ENCODE results near the gene ENO1. TPM values are rescaled to one million over a fixed set of nuclear protein-coding genes. Genes with fewer than 3 reads are reported as not detected.

Gene ENO1
- total RNA-seq, 2 donors from 2014 or later = 145 to 157 TPM

DNA sequence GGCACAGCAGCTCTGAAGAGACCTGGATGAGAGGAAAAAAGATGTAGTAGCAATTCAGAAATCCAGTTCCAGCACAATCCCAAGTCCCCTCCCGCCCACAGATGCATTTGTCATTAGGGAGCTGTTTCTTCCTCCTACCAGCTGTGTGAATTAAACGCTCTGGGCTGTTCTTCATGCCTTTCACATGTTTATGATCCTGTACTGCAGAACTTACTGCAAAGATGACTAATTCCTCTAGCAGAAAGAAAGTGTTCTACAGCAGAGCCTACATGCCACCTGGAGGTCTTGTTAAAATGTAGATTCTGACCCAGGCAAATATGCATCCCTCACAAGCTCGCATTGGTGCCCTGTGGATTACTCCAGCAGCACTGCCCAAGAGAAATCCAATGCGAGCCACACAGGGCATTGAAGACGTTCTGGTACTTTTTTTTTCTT lies 6.5 kb downstream of the ENO1 start:
- no peaks in the 10 kb centered on the region for H3K9me3 ChIP-seq
- peaks cover 54% of the 10 kb centered on the region for H3K4me1 ChIP-seq
- DNase-seq (no peak), ATAC-seq (no peak)
- no peaks in the 10 kb centered on the region for H3K27me3 ChIP-seq
- no peak overlapping the region for H3K4me3 ChIP-seq
- intact Hi-C loops (cut with DNase I) = no loop called here
- H3K27ac ChIP-seq = no peak overlapping the region
- peaks cover 14 to 28% of the 10 kb centered on the region in 2 donors for H3K36me3 ChIP-seq (replicated peaks in 1 of 2; ENCODE audit: insufficient read depth in 1 of 2, low read depth in 2 of 2)
- no peak for TF ChIP-seq POLR2A (IDR thresholded peaks at IDR 0.05)
- TF ChIP-seq, protein P1, sequence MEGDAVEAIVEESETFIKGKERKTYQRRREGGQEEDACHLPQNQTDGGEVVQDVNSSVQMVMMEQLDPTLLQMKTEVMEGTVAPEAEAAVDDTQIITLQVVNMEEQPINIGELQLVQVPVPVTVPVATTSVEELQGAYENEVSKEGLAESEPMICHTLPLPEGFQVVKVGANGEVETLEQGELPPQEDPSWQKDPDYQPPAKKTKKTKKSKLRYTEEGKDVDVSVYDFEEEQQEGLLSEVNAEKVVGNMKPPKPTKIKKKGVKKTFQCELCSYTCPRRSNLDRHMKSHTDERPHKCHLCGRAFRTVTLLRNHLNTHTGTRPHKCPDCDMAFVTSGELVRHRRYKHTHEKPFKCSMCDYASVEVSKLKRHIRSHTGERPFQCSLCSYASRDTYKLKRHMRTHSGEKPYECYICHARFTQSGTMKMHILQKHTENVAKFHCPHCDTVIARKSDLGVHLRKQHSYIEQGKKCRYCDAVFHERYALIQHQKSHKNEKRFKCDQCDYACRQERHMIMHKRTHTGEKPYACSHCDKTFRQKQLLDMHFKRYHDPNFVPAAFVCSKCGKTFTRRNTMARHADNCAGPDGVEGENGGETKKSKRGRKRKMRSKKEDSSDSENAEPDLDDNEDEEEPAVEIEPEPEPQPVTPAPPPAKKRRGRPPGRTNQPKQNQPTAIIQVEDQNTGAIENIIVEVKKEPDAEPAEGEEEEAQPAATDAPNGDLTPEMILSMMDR (IDR thresholded peaks at IDR 0.05) = no peak
- 61 to 69% methylated on average over 5 of the region's 5 CpGs for WGBS, 2 donors

DNA sequence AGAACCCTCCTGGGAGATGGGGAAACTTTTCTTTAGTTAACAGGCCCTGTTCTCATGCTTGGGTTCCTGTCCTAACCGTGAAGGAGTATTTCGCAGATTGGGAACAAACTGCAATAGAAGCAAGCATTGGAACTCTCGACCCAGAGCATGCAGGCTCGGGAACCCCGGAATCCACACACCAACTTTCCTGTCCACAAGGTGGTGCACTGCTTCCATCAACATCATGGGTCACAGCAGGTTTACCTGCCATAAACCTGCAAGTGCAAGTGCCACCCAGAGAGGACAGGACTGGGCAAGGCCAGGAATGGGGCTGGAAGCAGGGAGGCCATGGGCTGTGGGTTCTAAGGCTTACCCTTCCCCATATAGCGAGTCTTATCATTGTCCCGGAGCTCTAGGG lies 6.9 kb downstream of the ENO1 start:
- Histone ChIP-seq H3K36me3 (replicated peaks in 1 of 2; ENCODE audit: insufficient read depth in 1 of 2, low read depth in 2 of 2) (peaks cover 18 to 32% of the 10 kb centered on the region in 2 donors), H3K9me3 (no peaks in the 10 kb centered on the region), H3K4me3 (no peak overlapping the region), H3K27me3 (no peaks in the 10 kb centered on the region), H3K27ac (no peak overlapping the region), H3K4me1 (peaks cover 51% of the 10 kb centered on the region)
- DNase-seq (peak in 3 of 4 donors; percentile 34 to 48 (median 35)), ATAC-seq (peak; percentile 28)
- intact Hi-C loops (cut with DNase I) = no loop called here
- TF ChIP-seq POLR2A (IDR thresholded peaks at IDR 0.05) = no peak
- TF ChIP-seq, protein P1 (IDR thresholded peaks at IDR 0.05) = peak in 5 of 7 experiments; percentile 23 to 44 (median 40)
- 76 to 86% methylated on average over 7 of the region's 7 CpGs for WGBS, 2 donors

DNA sequence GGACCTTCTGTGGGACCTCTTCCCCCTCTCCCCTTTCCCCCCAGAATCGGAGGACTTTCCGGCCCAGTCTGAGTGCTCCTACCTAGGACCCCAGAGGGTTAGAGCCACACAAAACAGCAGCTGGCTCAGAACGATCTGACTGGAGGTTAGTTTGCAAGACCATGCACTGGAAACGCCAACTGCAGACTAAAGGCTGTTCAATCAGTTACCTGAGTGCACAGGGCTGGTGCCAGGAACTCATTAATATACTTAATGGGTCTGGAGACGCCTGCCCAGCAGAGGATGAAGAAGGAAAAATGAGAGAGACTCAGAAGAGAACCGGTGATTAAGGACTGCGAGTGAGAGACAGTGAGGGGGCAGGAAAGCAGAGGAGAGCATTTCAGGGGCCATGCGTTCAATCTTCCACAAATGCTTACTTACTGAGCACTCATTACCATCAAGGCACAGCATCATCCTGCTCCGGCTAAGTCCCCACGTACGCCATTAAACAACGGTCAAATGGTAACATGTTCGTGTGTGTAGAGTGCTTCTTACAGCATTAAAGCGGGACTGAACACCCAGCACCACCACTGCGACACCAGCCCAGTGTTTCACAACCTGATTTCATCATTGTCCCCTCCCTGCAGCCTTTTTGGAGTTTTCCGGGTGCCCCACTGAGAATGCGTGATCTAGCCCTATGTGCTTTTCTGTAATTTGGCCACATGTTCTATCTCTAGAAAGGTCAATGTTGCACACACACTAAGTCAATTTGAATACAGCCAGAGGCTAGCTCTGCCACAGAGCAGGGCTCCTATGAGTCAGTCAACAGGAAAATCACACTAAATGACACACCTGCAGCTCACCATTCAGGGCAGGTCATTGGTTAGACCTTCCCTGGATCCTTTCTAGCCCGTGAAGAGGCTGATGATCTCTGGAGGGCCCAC lies 7.6 kb downstream of the ENO1 start:
- no peak overlapping the region for H3K4me3 ChIP-seq
- no peaks in the 10 kb centered on the region for H3K27me3 ChIP-seq
- 74 to 77% methylated on average over 11 to 18 of the region's 18 CpGs for WGBS, 2 donors
- H3K36me3 ChIP-seq (replicated peaks in 1 of 2; ENCODE audit: insufficient read depth in 1 of 2, low read depth in 2 of 2) = peaks cover 22 to 37% of the 10 kb centered on the region in 2 donors
- H3K27ac ChIP-seq = no peak overlapping the region
- peaks cover 44% of the 10 kb centered on the region for H3K4me1 ChIP-seq
- no peak for DNase-seq
- intact Hi-C loops (cut with DNase I) = no loop called here
- TF ChIP-seq POLR2A (IDR thresholded peaks at IDR 0.05) = no peak
- TF ChIP-seq, protein P1 (IDR thresholded peaks at IDR 0.05) = no peak
- H3K9me3 ChIP-seq = no peaks in the 10 kb centered on the region
- ATAC-seq = no peak

DNA sequence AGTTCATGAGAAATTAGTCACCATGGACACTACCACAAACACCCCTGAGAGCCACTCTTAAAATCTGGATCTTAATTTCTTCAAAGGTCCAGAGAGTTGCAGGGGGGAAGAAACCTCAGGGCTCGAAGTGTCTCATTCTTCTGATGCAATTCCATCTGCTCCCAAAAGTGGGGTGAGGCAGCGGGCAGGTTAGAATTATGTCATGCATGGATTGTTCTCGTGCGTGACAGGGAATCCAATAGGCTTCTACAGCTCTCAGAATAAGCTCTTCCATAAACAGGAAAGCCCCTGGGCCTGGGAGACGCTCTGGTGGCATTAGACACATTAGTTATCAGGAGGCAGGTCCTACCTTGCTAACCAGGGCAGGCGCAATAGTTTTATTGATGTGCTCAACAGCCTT lies 8.4 kb downstream of the ENO1 start:
- Histone ChIP-seq H3K27ac (no peak overlapping the region), H3K4me3 (no peak overlapping the region), H3K36me3 (replicated peaks in 1 of 2; ENCODE audit: insufficient read depth in 1 of 2, low read depth in 2 of 2) (peaks cover 25 to 45% of the 10 kb centered on the region in 2 donors), H3K27me3 (no peaks in the 10 kb centered on the region), H3K9me3 (no peaks in the 10 kb centered on the region), H3K4me1 (peaks cover 36% of the 10 kb centered on the region)
- ATAC-seq = no peak
- WGBS, 2 donors = 70 to 73% methylated on average over 6 of the region's 6 CpGs
- no peak for TF ChIP-seq POLR2A (IDR thresholded peaks at IDR 0.05)
- TF ChIP-seq, protein P1 (IDR thresholded peaks at IDR 0.05) = no peak
- intact Hi-C loops (cut with DNase I) = no loop called here
- DNase-seq = no peak
